ENCODE measurements around the gene SLC22A8. TPM values are rescaled to one million over a fixed set of nuclear protein-coding genes. Genes with fewer than 3 reads are reported as not detected.

SLC22A8 gene
- total RNA-seq, 4 donors from 2014 or later, result not detected

DNA sequence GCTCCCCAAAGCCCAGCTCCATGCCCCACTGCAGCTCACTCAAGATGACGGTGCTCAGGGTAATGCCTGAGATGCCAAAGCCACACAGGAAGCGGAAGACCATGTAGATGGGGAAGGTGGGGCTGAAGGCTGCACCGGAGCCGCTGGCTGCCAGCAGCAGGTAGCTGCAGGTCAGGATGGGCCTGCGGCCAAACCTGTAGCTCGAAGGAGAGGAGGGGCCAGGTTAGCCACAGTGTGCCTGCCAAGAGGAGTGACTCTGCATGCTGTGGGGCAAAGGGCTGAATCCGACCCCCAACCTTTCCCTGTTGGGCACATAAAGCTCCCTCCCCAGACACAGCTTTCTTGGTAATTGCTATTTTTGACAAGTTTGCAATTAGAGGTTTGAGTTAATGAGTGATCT, 16.0 kb downstream of the SLC22A8 start:
- TF ChIP-seq POLR2A (IDR thresholded peaks at IDR 0.05), result no peak
- TF ChIP-seq, protein P1, sequence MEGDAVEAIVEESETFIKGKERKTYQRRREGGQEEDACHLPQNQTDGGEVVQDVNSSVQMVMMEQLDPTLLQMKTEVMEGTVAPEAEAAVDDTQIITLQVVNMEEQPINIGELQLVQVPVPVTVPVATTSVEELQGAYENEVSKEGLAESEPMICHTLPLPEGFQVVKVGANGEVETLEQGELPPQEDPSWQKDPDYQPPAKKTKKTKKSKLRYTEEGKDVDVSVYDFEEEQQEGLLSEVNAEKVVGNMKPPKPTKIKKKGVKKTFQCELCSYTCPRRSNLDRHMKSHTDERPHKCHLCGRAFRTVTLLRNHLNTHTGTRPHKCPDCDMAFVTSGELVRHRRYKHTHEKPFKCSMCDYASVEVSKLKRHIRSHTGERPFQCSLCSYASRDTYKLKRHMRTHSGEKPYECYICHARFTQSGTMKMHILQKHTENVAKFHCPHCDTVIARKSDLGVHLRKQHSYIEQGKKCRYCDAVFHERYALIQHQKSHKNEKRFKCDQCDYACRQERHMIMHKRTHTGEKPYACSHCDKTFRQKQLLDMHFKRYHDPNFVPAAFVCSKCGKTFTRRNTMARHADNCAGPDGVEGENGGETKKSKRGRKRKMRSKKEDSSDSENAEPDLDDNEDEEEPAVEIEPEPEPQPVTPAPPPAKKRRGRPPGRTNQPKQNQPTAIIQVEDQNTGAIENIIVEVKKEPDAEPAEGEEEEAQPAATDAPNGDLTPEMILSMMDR (IDR thresholded peaks at IDR 0.05), result no peak
- WGBS, 2 donors, result 20 to 62% methylated on average over 7 of the region's 7 CpGs
- intact Hi-C loops (cut with DNase I; ENCODE audit: low total_unique reads), result no loop called here
- no peak overlapping the region for H3K4me3 ChIP-seq (ENCODE audit: low read depth, poor library complexity, severe bottlenecking)
- no peak for DNase-seq (ENCODE audit: low spot score in 2 of 2)

DNA sequence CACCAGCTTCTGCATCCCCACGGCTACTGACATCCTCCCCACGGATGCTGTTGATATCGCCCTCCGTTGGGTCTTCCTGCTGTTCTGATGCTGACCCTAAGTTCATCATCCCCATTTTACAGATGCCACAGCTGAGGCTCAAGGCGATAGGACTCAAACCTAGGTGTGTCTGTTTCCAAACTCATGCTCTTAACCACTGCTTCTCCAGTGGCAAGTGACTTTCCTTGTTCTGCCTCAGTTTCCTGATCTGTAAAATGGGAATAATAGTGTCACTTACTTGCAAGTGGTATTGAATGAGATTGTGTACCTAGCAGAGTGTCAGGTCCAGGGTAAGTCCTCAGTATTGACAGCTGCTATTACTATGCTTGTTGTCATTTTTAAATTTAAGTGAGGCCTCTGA, 16.5 kb downstream of the SLC22A8 start:
- TF ChIP-seq, protein P1 (IDR thresholded peaks at IDR 0.05), result no peak
- no peak for TF ChIP-seq POLR2A (IDR thresholded peaks at IDR 0.05)
- intact Hi-C loops (cut with DNase I; ENCODE audit: low total_unique reads), result no loop called here
- WGBS, 2 donors, result 81 to 95% methylated on average over 5 of the region's 5 CpGs
- DNase-seq (ENCODE audit: low spot score in 2 of 2), result no peak
- no peak overlapping the region for H3K4me3 ChIP-seq (ENCODE audit: low read depth, poor library complexity, severe bottlenecking)

- no peak for DNase-seq (ENCODE audit: low spot score in 2 of 2)
- no peak for TF ChIP-seq POLR2A (IDR thresholded peaks at IDR 0.05)
- TF ChIP-seq, protein P1 (IDR thresholded peaks at IDR 0.05), result no peak
- WGBS, 2 donors, result 20 to 64% methylated on average over 1 of the region's 1 CpG
- intact Hi-C loops (cut with DNase I; ENCODE audit: low total_unique reads), result no loop called here
- H3K4me3 ChIP-seq (ENCODE audit: low read depth, poor library complexity, severe bottlenecking), result no peak overlapping the region
Measured at GRCh38 chr11:62996271-62996670, 19.4 kb downstream of the SLC22A8 start.

- no peak overlapping the region for H3K4me3 ChIP-seq (ENCODE audit: low read depth, poor library complexity, severe bottlenecking)
- no peak for DNase-seq (ENCODE audit: low spot score in 2 of 2)
- WGBS, 2 donors, result 68 to 88% methylated on average over 4 of the region's 4 CpGs
- intact Hi-C loops (cut with DNase I; ENCODE audit: low total_unique reads), result no loop called here
- no peak for TF ChIP-seq POLR2A (IDR thresholded peaks at IDR 0.05)
- TF ChIP-seq, protein P1 (IDR thresholded peaks at IDR 0.05), result no peak
Measured at GRCh38 chr11:62994775-62995174, 20.9 kb downstream of the SLC22A8 start.

DNA sequence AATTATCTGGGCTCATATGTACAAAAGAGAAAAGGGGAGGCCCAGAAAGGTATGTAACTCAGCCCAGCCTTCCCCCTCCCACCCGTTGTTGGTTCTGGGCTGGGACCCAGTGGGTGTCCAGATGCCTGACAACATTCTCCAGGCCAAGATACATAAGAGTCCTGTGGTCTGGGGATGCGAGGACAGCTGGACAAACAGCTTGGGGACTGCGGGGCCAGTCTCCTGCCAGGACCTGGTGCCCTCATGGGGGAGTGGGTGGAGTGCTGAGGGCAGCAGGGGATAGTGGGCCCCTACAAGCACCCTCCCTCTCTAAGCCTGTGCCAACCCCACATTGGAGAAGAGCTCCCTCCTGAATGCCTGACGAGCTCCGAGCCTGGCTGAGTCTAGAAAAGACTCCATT, 27.4 kb downstream of the SLC22A8 start:
- TF ChIP-seq POLR2A (IDR thresholded peaks at IDR 0.05), result no peak
- TF ChIP-seq, protein P1 (IDR thresholded peaks at IDR 0.05), result no peak
- no peak for DNase-seq (ENCODE audit: low spot score in 2 of 2)
- intact Hi-C loops (cut with DNase I; ENCODE audit: low total_unique reads), result no loop called here
- WGBS, 2 donors, result 75 to 88% methylated on average over 4 to 5 of the region's 5 CpGs
- H3K4me3 ChIP-seq (ENCODE audit: low read depth, poor library complexity, severe bottlenecking), result no peak overlapping the region

GRCh38 chr11:62985041-62985750, 30.4 kb downstream of the SLC22A8 start:
- no peak for TF ChIP-seq POLR2A (IDR thresholded peaks at IDR 0.05)
- TF ChIP-seq, protein P1 (IDR thresholded peaks at IDR 0.05), result no peak

More at GRCh38 chr11:62985041-62985750, 30.4 kb downstream of the SLC22A8 start:
- no peak overlapping the region for H3K4me3 ChIP-seq (ENCODE audit: low read depth, poor library complexity, severe bottlenecking)
- 75 to 94% methylated on average over 3 of the region's 3 CpGs for WGBS, 2 donors
- intact Hi-C loops (cut with DNase I; ENCODE audit: low total_unique reads), result no loop called here
- DNase-seq (ENCODE audit: low spot score in 2 of 2), result no peak

Data from lower leg skin (tissue), 4 donors.